Activated CD8-positive, alpha-beta memory T cell treated with anti-CD3 and anti-CD28 coated beads for 24 hours (primary cell): ENCODE results near the gene B3GALT4.
A peak's percentile ranks its signal among the peaks of the same experiment; 100 is the strongest.
"Not testable (repeated sequence)": the region's sequence is repeated elsewhere in the genome, so short reads cannot be mapped to it uniquely, and the experiment has no call there.

Experiments used
- DNase-seq: peaks from one replicate; pipeline ENCODE4 v3.0.0-alpha.2; 2020

The B3GALT4 gene

GRCh38 chr6:33276864-33277662 lies at the start of gene B3GALT4:
Gene B3GALT4 (plus strand): TSS chr6:33277123. CDS start chr6:33277420, 297 bp downstream.
- peak; percentile 91 for DNase-seq

GRCh38 chr6:33235221-33235634 lies 41.7 kb upstream of the B3GALT4 start:
- DNase-seq, result no peak

GRCh38 chr6:33236328-33236727 lies 40.6 kb upstream of the B3GALT4 start:
- DNase-seq, result no peak

DNA sequence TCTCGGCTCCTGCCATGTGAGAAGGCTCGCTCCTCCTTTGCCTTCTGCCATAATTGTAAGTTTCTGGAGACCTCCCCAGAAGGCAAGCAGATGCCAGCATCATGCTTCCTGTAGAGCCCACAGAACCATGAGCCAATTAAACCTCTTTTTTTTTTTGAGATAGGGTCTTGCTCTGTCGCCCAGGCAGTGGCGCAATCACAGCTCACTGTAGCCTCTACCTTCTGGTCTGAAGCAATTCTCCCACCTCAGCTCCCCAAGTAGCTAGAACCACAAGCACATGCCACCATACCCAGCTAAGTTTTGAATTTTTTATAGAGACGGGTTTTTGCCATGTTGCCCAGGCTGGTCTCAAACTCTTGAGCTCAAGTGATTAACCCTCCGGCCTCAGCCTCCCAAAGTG lies 40.1 kb upstream of the B3GALT4 start:
- no peak for DNase-seq

GRCh38 chr6:33237741-33238140 lies 39.2 kb upstream of the B3GALT4 start:
- DNase-seq, result no peak

DNA sequence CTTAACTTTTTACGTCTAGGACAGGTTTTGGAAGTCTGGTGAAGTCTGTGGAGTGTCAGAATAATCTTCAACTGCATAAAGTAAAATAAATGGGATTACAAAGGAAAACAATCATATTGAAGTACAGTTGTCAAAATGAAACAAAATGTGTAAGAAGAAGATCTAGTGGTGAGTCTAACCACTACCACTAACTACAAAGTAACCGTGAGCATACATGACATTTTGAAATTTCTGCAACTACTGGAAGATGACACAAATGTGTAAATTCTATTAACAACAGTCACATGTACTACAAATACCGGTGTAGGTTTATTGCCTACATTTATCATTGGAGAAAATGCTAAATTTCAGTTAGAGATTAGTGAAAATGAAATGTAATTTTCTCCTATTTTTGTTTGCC lies 35.0 kb upstream of the B3GALT4 start:
- no peak for DNase-seq

GRCh38 chr6:33243476-33243875 lies 33.4 kb upstream of the B3GALT4 start:
- no peak for DNase-seq

DNA sequence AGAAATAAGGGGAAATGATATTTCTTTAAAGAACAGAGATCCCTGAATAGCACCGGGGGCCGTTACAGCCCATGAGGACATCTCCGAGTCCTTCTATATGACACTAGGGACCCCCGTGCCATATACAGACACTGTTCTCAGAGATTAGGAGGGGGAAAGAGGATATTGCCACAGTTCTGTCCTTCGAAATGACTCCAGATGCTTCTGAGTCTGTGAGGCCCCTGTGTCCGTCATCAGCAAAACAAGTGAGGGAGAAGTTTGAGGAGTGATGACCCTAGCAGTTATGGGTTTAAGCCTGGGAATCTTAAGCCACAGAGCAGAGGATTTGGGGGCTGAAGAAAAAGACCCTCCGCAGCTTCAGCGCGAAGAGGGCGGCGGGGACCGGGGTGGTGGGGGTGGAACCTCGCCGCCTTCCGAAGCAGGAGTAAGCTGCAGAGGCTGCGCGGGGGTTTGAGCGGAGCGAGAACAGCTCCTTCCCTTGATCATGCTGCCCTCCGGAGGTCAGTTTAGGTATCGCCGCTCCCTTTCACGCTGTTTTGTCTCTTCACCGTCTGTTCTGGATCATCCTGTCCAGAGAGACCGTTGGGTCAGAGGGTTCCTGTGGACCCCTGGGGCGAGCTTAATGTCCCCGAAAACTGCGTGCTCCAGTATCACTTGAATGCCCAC lies 28.8 kb upstream of the B3GALT4 start:
- peak; percentile 98 for DNase-seq

DNA sequence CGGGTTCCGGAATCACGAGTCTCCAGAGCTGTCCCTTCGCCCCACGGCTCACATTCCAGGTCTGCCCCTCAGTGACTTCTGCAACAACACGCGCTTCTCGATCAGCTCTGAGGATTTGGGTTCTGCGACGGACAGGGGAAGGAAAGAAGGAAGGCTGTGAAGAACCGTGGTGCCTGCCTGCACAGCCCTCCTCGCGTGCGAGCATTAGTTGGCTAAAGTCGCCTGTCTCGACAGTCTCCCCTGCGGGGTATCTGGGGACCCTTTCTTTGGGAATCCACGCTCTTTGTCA lies 28.3 kb upstream of the B3GALT4 start:
- no peak for DNase-seq

GRCh38 chr6:33248932-33249731 lies 27.8 kb upstream of the B3GALT4 start:
- DNase-seq, result peak; percentile 96

- no peak for DNase-seq
Measured at GRCh38 chr6:33249732-33250630, 26.9 kb upstream of the B3GALT4 start.

DNA sequence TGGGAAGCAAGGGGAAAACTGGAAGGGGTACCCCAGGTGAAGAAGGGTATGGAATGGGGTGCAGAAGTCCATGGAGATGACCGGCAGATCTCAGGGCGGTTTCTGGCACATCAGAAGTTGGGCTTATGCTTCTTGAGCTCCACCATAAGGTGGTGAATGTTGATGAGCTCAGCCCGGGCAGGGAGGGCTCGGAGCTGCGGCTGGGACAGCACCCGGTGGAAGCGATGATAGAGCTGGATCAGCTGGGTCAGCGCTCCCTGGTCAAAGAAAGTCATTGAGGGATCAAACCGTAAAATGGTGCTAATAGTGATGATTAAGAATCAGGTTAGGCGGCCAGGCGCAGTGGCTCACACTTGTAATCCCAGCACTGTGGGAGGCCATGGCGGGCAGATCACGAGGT lies 26.2 kb upstream of the B3GALT4 start:
- DNase-seq, result no peak

DNA sequence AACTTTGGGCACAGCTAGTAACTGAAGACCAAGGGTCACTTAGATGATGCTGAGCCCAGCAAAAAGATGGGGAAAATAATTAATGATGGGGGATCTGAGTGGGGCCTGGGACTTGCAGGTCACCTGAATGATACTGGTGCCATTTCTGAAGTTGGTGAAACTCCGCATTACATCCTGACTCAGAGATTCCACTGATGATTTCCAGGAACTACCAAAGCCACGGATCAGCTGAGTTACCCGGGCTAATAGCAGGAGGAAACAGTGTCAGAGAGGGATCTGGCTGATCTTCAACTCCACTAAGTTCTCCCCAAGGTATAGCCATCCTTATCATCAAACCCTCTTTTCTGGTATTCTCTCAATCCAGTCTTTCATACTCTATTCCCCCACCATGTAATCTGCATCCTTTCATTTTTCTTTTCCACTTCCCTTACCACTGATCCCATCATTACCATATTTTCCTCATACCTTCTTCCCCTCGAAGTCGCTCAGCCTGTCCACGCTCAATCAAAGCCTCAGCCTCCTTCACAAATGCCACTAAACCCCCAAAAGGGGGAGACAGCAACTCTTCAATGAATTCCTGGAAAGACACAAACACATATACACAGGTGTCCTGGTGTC lies 25.4 kb upstream of the B3GALT4 start:
- DNase-seq, result no peak

DNA sequence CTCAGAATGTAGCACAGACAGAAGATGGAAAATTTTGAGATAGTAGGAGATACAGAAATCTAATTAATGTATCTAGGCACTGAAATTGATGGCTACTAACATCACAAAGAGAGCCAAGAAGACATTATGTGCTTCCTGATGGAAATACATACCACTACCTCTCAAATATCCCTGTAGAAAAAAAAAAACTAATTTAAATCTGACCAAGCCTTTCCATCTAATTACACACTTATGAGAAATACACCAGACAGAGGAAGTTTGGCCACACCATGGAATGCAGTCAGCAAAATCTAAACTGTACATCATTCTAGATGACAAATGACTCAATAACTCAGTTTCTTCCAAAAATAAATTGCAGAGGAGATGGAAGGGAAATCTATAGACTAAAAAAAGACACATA lies 24.2 kb upstream of the B3GALT4 start:
- no peak for DNase-seq

DNA sequence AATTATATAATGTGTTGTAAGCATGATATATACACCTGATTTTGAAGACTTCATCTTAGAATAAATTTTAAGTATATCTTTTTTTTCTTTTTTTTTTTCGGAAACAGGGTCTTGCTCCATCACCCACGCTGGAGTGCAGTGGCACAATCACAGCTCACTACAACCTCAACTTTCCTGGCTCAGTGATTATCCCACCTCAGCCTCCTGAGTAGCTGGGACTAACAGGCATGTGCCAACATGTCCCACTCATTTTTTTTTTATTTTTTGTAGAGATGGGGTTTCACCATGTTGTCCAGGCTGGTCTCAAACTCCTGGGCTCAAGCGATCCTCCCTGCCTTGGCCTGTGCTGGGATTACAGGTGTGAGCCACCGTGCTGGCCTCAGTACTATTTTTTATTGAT lies 22.3 kb upstream of the B3GALT4 start:
- no peak for DNase-seq

DNA sequence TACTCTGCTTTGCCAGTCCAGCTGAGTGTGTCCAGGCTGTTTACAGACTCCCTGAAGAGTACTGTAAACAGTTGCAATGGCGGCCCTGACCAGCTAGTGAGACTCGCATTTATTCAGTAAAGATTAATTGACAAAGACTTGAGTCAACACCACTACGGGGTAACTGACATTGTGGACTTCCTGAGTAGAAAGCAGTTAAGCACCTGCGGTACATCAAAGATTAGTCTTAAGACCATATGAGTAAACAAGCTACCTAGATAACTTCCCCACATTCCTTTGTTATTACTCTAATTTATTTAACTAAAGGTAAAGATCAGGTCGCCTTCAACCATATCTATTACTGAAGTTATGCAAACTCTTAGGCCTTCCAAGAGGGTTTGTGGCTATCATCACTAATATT lies 17.9 kb upstream of the B3GALT4 start:
- DNase-seq, result no peak

DNA sequence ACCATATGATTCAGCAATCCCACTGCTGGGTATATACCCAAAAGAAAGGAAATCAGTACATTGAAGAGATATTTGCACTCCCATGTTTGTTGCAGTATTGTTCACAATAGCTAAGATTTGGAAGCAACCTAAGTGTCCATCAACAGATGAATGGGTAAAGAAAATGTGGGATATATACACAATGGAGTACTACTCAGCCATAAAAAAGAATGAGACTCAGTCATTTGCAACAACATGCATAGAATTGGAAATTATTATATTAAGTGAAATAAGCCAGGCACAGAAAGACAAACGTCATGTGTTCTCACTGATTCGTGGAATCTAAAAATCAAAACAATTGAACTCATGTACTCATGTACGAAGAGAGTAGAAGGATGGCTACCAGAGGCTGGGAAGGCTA lies 14.4 kb upstream of the B3GALT4 start:
- not testable (repeated sequence) for DNase-seq

DNA sequence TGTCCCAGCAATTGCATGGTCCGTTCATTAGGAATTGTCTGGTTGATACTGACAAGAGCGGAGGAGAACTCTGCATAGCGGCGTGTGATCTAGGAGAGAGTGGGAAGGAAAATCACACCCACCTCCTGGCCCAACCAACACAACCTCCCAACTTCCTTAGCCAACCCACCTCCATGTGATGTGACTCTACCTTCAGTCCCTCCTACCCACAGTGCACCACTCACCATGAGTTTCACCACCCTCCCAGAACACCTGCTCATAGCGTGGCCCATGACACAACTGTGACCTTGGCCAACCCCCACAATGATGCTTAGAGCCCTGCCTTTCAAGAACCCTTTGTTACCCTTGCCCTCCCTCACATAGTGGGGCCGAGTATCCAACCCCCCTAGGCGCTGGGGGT lies 12.9 kb upstream of the B3GALT4 start:
- DNase-seq, result no peak

- no peak for DNase-seq
Measured at GRCh38 chr6:33271117-33271467, 5.8 kb upstream of the B3GALT4 start.

- DNase-seq, result peak; percentile 96
Measured at GRCh38 chr6:33271468-33272274, 5.3 kb upstream of the B3GALT4 start, which contains the start of the genes RPS18 and VPS52. Gene RPS18 (plus strand): TSS chr6:33272075. CDS start chr6:33272120, 45 bp downstream. Gene VPS52 (minus strand): TSS chr6:33271876. CDS start chr6:33271675, 201 bp downstream.
